LNCAP (cell line): ENCODE data around the gene MAD2L1BP.

Source experiments
- CTCF ChIP-seq: fragments of 450-650 bp; IDR thresholded peaks from 2 replicates; pipeline ENCODE4 v1.5.1; 2017; ENCODE audit warnings: mild to moderate bottlenecking

The MAD2L1BP gene

GRCh38 chr6:43671801-43672690, 36.4 kb downstream of the MAD2L1BP start:
- no peak for TF ChIP-seq CTCF

GRCh38 chr6:43673444-43674084, 37.9 kb downstream of the MAD2L1BP start:
- no peak for TF ChIP-seq CTCF

GRCh38 chr6:43674291-43674690, 38.7 kb downstream of the MAD2L1BP start:
- TF ChIP-seq CTCF, result no peak

- TF ChIP-seq CTCF, result no peak
These were observed 39.3 kb downstream of the MAD2L1BP start for GRCh38 chr6:43674921-43675320.

GRCh38 chr6:43676962-43677606, 41.4 kb downstream of the MAD2L1BP start:
- no peak for TF ChIP-seq CTCF

- no peak for TF ChIP-seq CTCF
These were observed 42.1 kb downstream of the MAD2L1BP start for GRCh38 chr6:43677759-43678158.

GRCh38 chr6:43678341-43678740, 42.7 kb downstream of the MAD2L1BP start:
- TF ChIP-seq CTCF, result no peak
